Lower lobe of right lung (tissue), 2 donors: Measurements from ENCODE around the gene DDIAS. TPM values are rescaled to one million over a fixed set of nuclear protein-coding genes. Genes with fewer than 3 reads are reported as not detected.

Source experiments
- ATAC-seq, 2 donors: fragments of 200-7000 bp; cut with Tn5 transposase; one replicate each; pipeline ENCODE4 v1.9.1; 2020 to 2022; ENCODE audit warnings: mild to moderate bottlenecking in 2 of 2, moderate library complexity in 2 of 2
- DNase-seq: peaks from one replicate; pipeline ENCODE4 v3.0.0-alpha.2; 2020
- H3K27ac ChIP-seq: fragments of 200-600 bp; one replicate; pipeline ENCODE4 v1.8.0; 2022
- H3K27me3 ChIP-seq: fragments of 200-600 bp; one replicate; pipeline ENCODE4 v1.8.0; 2022; ENCODE audit warnings: low read depth
- H3K36me3 ChIP-seq: fragments of 200-600 bp; one replicate; pipeline ENCODE4 v1.8.0; 2022; ENCODE audit warnings: mild to moderate bottlenecking
- H3K4me1 ChIP-seq: fragments of 200-600 bp; one replicate; pipeline ENCODE4 v1.8.0; 2022
- H3K4me3 ChIP-seq: fragments of 200-600 bp; one replicate; pipeline ENCODE4 v1.8.0; 2022; ENCODE audit warnings: mild to moderate bottlenecking
- H3K9me3 ChIP-seq: fragments of 200-600 bp; one replicate; pipeline ENCODE4 v1.8.0; 2022
- CTCF ChIP-seq: fragments of 200-600 bp; IDR thresholded peaks from one replicate; pipeline ENCODE4 v1.8.0; 2022; ENCODE audit warnings: antibody characterized with exemption, mild to moderate bottlenecking
- intact Hi-C: fragments of 100-400 bp; cut with DNase I; formaldehyde crosslinking; loops from one replicate; pipeline ENCODE4 v1.11.0; 2022
- total RNA-seq: library from RNA; stranded (reverse); fragmentation: NEBNext Ultra II Directional; extraction: Animal tissue kit (Norgen Biotek cat#: 25700); gene quantifications from one replicate; pipeline ENCODE4 v1.2.1, GENCODE V29; 2021
- donor health status: DM: no; HTN: yes; CAD: no; lungs with severe emphysema.

Gene DDIAS
- total RNA-seq, 1 donor from 2014 or later: 13.3 TPM

- peaks cover under 1% of the 10 kb centered on the region for H3K4me1 ChIP-seq
- H3K9me3 ChIP-seq: no peaks in the 10 kb centered on the region
- DNase-seq: no peak
- no peak for TF ChIP-seq CTCF
- no peaks in the 10 kb centered on the region for H3K36me3 ChIP-seq
- no peaks in the 10 kb centered on the region for H3K27me3 ChIP-seq
- H3K27ac ChIP-seq: no peak overlapping the region
- H3K4me3 ChIP-seq: no peak overlapping the region
- intact Hi-C loops: no loop called here
- no peak for ATAC-seq
Observed at GRCh38 chr11:82858556-82859091, 42.9 kb upstream of the DDIAS start.

- intact Hi-C loops: no loop called here
- H3K9me3 ChIP-seq: no peaks in the 10 kb centered on the region
- H3K27ac ChIP-seq: no peak overlapping the region
- no peak for ATAC-seq
- no peaks in the 10 kb centered on the region for H3K27me3 ChIP-seq
- no peak overlapping the region for H3K4me3 ChIP-seq
- TF ChIP-seq CTCF: no peak
- no peaks in the 10 kb centered on the region for H3K36me3 ChIP-seq
- DNase-seq: no peak
- H3K4me1 ChIP-seq: peaks cover 12% of the 10 kb centered on the region
Observed at GRCh38 chr11:82859750-82860149, 41.8 kb upstream of the DDIAS start.

- intact Hi-C loops: no loop called here
- TF ChIP-seq CTCF: no peak
Observed at GRCh38 chr11:82862379-82862778, 39.2 kb upstream of the DDIAS start.

GRCh38 chr11:82863209-82863608, 38.3 kb upstream of the DDIAS start:
- no peak for ATAC-seq
- intact Hi-C loops: no loop called here

More at GRCh38 chr11:82862379-82862778, 39.2 kb upstream of the DDIAS start:
- Histone ChIP-seq H3K27me3 (no peaks in the 10 kb centered on the region), H3K27ac (no peak overlapping the region), H3K36me3 (no peaks in the 10 kb centered on the region), H3K9me3 (no peaks in the 10 kb centered on the region), H3K4me3 (no peak overlapping the region), H3K4me1 (peaks cover 16% of the 10 kb centered on the region)
- DNase-seq: no peak
- no peak for ATAC-seq

GRCh38 chr11:82864268-82864667, 37.3 kb upstream of the DDIAS start:
- no peaks in the 10 kb centered on the region for H3K36me3 ChIP-seq
- no peak overlapping the region for H3K27ac ChIP-seq
- intact Hi-C loops: no loop called here
- no peak overlapping the region for H3K4me3 ChIP-seq
- H3K4me1 ChIP-seq: peaks cover 35% of the 10 kb centered on the region
- ATAC-seq: peak; percentile 88 to 89
- DNase-seq: peak; percentile 77
- no peaks in the 10 kb centered on the region for H3K9me3 ChIP-seq
- no peaks in the 10 kb centered on the region for H3K27me3 ChIP-seq
- peak; percentile 59 for TF ChIP-seq CTCF

More at GRCh38 chr11:82863209-82863608, 38.3 kb upstream of the DDIAS start:
- peaks cover 24% of the 10 kb centered on the region for H3K4me1 ChIP-seq
- H3K27ac ChIP-seq: no peak overlapping the region
- no peak for DNase-seq
- H3K4me3 ChIP-seq: no peak overlapping the region
- no peaks in the 10 kb centered on the region for H3K9me3 ChIP-seq
- TF ChIP-seq CTCF: no peak
- no peaks in the 10 kb centered on the region for H3K27me3 ChIP-seq
- H3K36me3 ChIP-seq: no peaks in the 10 kb centered on the region

- peaks cover 45% of the 10 kb centered on the region for H3K4me1 ChIP-seq
- ATAC-seq (no peak), DNase-seq (no peak)
- no peak for TF ChIP-seq CTCF
- H3K9me3 ChIP-seq: no peaks in the 10 kb centered on the region
- no peak overlapping the region for H3K4me3 ChIP-seq
- H3K27me3 ChIP-seq: no peaks in the 10 kb centered on the region
- intact Hi-C loops: no loop called here
- no peaks in the 10 kb centered on the region for H3K36me3 ChIP-seq
- H3K27ac ChIP-seq: no peak overlapping the region
Observed at GRCh38 chr11:82865841-82866240, 35.7 kb upstream of the DDIAS start.
